WERI-Rb-1 (cell line): Measurements from ENCODE around the gene PITPNM1.
"Not testable (repeated sequence)": the region's sequence is repeated elsewhere in the genome, so short reads cannot be mapped to it uniquely, and the experiment has no call there.

ENCODE experiments used
- DNase-seq: peaks from one replicate; pipeline ENCODE4 v3.0.0-alpha.2; 2020
- H3K27ac ChIP-seq: fragments of 250-450 bp; sonication (Bioruptor Pico); 2 replicates; pipeline ENCODE4 v1.5.1; 2020; ENCODE audit warnings: mild to moderate bottlenecking, moderate library complexity
- H3K27me3 ChIP-seq: fragments of 250-450 bp; sonication (Bioruptor Pico); 2 replicates; pipeline ENCODE4 v1.5.1; 2021; ENCODE audit warnings: mild to moderate bottlenecking, low read depth, moderate library complexity; ENCODE audit not compliant: insufficient read depth, severe bottlenecking
- H3K36me3 ChIP-seq: fragments of 250-450 bp; sonication (Bioruptor Pico); 2 replicates; pipeline ENCODE4 v1.5.1; 2020; ENCODE audit warnings: mild to moderate bottlenecking, moderate library complexity
- H3K4me3 ChIP-seq: 2 replicates; pipeline ENCODE4 v1.5.1; 2011; ENCODE audit warnings: low read depth, mild to moderate bottlenecking, control low read depth, low read length
- H3K9me3 ChIP-seq: fragments of 250-450 bp; sonication (Bioruptor Pico); 2 replicates; pipeline ENCODE4 v1.5.1; 2021; ENCODE audit warnings: mild to moderate bottlenecking, moderate library complexity; ENCODE audit not compliant: severe bottlenecking
- TF ChIP-seq, protein P1 (sequence below): IDR thresholded peaks from 2 replicates; pipeline ENCODE4 v1.5.1; 2011; ENCODE audit warnings: low read depth, mild to moderate bottlenecking, control low read depth, inconsistent platforms, low read length

Gene PITPNM1

DNA sequence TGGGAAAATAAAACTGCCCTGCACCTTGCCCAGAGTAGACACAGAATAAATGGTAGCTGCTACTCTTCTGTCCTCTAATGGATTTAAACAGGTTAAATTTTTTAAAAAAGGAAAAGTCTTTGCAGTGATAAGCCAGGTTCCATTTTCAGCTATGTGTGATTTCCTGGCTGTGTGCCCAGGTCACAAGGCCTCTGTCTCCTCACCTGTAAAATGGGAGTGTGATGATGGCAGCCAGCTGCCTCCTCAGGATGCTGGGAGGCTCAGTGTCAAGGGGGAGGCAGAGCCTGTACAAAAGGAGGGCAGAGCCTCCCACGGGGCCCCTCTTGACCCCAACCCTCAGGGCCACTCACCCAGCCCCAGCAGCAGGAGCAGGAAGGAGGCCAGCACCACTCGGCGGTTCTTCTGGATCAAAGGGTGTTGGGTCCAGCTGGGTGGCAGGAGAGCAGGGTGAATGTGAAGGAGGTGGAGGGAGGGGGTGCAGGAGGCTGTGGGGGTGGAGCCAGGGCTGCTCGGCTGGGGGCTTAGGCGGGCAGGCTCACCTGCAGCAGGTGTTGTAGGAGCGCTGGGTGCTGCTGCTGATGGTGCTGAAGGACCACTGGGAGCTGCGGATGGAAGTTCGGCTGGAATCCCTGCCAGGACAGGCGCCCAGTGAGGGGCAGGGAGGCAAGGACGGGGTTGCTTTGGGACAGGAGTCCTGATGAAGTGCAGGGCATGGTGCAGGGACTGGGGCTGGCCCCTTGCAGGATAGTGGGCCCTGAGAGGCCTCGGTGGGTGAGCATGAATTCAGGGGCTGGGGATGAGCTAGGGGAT is 38.0 kb downstream of the PITPNM1 start:
- DNase-seq = no peak
- Histone ChIP-seq H3K27me3 (no peaks in the 10 kb centered on the region), H3K27ac (no peak overlapping the region), H3K36me3 (no peaks in the 10 kb centered on the region), H3K9me3 (no peaks in the 10 kb centered on the region), H3K4me3 (no peak overlapping the region)
- TF ChIP-seq, protein P1, sequence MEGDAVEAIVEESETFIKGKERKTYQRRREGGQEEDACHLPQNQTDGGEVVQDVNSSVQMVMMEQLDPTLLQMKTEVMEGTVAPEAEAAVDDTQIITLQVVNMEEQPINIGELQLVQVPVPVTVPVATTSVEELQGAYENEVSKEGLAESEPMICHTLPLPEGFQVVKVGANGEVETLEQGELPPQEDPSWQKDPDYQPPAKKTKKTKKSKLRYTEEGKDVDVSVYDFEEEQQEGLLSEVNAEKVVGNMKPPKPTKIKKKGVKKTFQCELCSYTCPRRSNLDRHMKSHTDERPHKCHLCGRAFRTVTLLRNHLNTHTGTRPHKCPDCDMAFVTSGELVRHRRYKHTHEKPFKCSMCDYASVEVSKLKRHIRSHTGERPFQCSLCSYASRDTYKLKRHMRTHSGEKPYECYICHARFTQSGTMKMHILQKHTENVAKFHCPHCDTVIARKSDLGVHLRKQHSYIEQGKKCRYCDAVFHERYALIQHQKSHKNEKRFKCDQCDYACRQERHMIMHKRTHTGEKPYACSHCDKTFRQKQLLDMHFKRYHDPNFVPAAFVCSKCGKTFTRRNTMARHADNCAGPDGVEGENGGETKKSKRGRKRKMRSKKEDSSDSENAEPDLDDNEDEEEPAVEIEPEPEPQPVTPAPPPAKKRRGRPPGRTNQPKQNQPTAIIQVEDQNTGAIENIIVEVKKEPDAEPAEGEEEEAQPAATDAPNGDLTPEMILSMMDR = no peak

DNA sequence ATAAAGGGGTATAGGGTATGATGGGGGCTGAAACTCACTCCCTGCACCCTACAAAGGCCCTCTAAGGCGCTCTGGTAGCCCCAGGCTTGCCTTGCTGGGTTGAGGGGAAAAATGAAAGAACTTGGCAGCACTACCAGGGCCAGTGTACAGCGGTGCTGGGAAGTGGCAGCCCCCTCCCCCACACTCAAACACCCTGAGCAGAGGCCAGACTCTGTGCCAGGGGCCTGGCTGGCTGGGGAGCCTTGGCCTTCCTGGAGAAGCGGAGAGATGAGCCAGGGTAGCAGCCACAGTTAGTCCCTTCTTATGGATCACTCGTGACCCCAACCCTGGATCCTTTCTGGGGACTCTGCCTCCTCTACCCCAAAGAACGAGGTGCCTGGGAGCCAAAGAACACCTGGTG is 38.8 kb downstream of the PITPNM1 start:
- H3K4me3 ChIP-seq = no peak overlapping the region
- no peaks in the 10 kb centered on the region for H3K27me3 ChIP-seq
- no peak for DNase-seq
- TF ChIP-seq, protein P1 = no peak
- H3K36me3 ChIP-seq = no peaks in the 10 kb centered on the region
- H3K9me3 ChIP-seq = no peaks in the 10 kb centered on the region
- no peak overlapping the region for H3K27ac ChIP-seq

GRCh38 chr11:67465530-67465929 is 39.6 kb downstream of the PITPNM1 start:
- H3K27me3 ChIP-seq, H3K36me3 ChIP-seq, H3K27ac ChIP-seq, H3K9me3 ChIP-seq, DNase-seq, H3K4me3 ChIP-seq: not testable (repeated sequence)

GRCh38 chr11:67465189-67465510 is 40.0 kb downstream of the PITPNM1 start:
- no peak for DNase-seq
- H3K36me3 ChIP-seq = no peaks in the 10 kb centered on the region
- H3K27ac ChIP-seq = no peak overlapping the region
- H3K27me3 ChIP-seq = no peaks in the 10 kb centered on the region
- TF ChIP-seq, protein P1 = no peak
- H3K9me3 ChIP-seq = no peaks in the 10 kb centered on the region
- H3K4me3 ChIP-seq = no peak overlapping the region

DNA sequence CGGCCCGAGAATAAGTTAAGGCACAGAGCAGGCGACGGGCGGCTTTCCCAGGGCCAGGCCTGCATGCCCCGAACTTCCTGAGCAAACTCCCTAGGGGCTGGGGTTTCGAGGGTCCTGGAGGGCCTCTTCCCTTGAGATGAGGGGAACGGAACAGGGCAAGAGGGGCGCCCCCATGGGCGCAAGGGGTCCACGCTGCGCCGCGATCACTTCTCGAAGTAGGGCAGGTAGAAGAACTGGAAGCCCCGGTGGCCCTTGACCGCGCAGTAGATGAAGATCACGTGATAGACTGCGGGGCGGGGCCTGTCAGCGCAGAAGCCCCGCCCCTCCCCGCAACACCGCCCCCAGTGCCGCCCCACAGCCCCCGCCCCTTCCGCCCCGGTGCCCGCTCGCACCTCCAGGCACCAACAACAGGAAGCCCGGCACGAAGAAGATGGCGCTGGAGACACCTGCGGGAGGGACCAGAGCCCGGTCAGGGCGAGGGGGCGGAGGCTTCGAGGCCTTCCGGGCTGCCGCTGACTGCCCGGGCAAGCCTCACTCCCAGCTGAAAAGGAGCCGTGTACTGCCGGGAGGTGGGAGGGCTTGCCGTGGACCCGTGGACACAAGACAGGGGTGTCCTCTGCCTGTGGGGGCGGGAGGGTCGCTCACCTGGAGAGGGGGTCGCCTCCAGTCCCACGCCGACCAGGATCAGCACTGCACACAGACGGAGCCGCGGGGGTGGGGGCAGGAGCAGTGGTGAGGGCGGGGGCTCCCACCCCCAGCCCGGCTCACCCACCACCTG is 40.6 kb downstream of the PITPNM1 start:
- H3K27ac ChIP-seq = no peak overlapping the region
- H3K9me3 ChIP-seq = no peaks in the 10 kb centered on the region
- no peak for DNase-seq
- TF ChIP-seq, protein P1 = no peak
- H3K36me3 ChIP-seq = no peaks in the 10 kb centered on the region
- H3K4me3 ChIP-seq = no peak overlapping the region
- no peaks in the 10 kb centered on the region for H3K27me3 ChIP-seq

DNA sequence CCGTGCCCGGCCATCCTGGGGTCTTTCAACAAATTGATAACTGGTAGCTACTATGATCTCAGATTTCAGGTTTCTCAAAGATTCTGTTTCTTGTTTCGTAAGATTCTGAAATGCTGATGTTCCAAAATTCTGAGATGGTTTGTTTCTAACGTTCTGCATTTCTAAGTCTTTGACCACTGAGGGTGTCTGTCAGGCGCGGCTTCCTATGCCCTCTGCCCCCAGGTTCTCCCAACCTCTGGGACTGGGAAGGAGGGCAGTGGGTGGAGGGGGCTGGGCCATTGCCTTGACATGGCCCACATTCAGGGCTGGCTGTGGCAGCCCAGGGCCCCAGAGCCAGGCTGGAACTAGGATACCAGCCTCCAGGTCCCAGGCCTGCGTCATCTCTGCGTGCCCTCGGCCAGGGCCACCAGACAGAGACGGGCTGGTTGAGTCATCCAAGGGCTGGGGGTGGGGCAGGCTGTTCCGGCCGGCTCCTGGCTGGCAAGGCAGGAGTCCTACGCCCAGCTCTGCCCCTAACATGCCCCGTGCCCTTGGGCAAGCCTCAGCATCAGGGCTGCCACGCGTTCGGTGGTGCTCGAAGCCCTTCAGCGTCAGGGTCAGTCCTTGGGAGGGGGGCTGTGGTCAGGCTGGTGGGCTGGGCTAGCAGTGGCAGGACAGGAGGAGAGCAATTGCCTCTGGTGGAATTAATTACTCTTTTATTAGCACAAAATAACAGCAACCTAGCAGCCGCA is 41.3 kb downstream of the PITPNM1 start:
- H3K4me3 ChIP-seq = no peak overlapping the region
- no peak for DNase-seq

More for the DNA sequence above, 41.3 kb downstream of the PITPNM1 start:
- Histone ChIP-seq H3K27me3 (no peaks in the 10 kb centered on the region), H3K36me3 (no peaks in the 10 kb centered on the region), H3K27ac (no peak overlapping the region), H3K9me3 (no peaks in the 10 kb centered on the region)
- TF ChIP-seq, protein P1 = no peak
